H1 (cell line): Measurements from ENCODE around the gene CASP3. TPM values are rescaled to one million over a fixed set of nuclear protein-coding genes. Genes with fewer than 3 reads are reported as not detected.

ENCODE experiments used
- CTCF ChIA-PET: fragments of 300-600 bp; sonication (Branson Sonifier 250); formaldehyde crosslinking; loops from one replicate; lab custom pipeline; 2021; ENCODE audit not compliant: partially characterized antibody; lab: Charles Lee
- POLR2A ChIA-PET: fragments of 300-600 bp; sonication (Branson Sonifier 250); formaldehyde crosslinking; loops from one replicate; lab custom pipeline; 2021; ENCODE audit warnings: inconsistent platforms; ENCODE audit not compliant: partially characterized antibody; lab: Charles Lee
- DNase-seq, 2 experiments: peaks; one replicate each; pipeline versions ENCODE4 v3.0.0 to v3.0.0-alpha.2; 2010 to 2022; ENCODE audit warnings: low spot score in 2 of 2, low read depth in 1 of 2, mixed read lengths in 1 of 2
- FAIRE-seq: peaks from 2 replicates; lab custom pipeline; 2011; peaks lifted over from hg19 to GRCh38; lab: Jason Lieb, UNC
- H2AFZ ChIP-seq: 2 replicates; pipeline ENCODE4 v1.8.1; 2012; ENCODE audit warnings: low read length, inconsistent platforms
- H2AK5ac ChIP-seq: 2 replicates; pipeline ENCODE4 v1.6.1; 2013; ENCODE audit warnings: low read depth, low read length
- H2BK120ac ChIP-seq: replicated peaks from 2 replicates; pipeline ENCODE3; 2013; ENCODE audit warnings: low read depth, low read length, inconsistent platforms
- H2BK12ac ChIP-seq: 2 replicates; pipeline ENCODE4 v1.6.1; 2013; ENCODE audit warnings: low read depth, low read length
- H2BK15ac ChIP-seq: 2 replicates; pipeline ENCODE4 v1.6.1; 2013; ENCODE audit warnings: low read length
- H2BK20ac ChIP-seq: 2 replicates; pipeline ENCODE4 v1.6.1; 2013; ENCODE audit warnings: low read length
- H2BK5ac ChIP-seq: 2 replicates; pipeline ENCODE4 v1.6.1; 2013; ENCODE audit warnings: low read depth, low read length
- H3K14ac ChIP-seq: 2 replicates; pipeline ENCODE4 v1.6.1; 2013; ENCODE audit warnings: inconsistent platforms; ENCODE audit not compliant: insufficient read length
- H3K18ac ChIP-seq: 2 replicates; pipeline ENCODE4 v1.6.1; 2013; ENCODE audit warnings: low read length; ENCODE audit errors: extremely low read depth
- H3K23ac ChIP-seq: 2 replicates; pipeline ENCODE4 v1.6.1; 2013; ENCODE audit warnings: inconsistent platforms; ENCODE audit not compliant: insufficient read length
- H3K23me2 ChIP-seq: 2 replicates; pipeline ENCODE4 v1.6.1; 2013; ENCODE audit warnings: low read depth, low read length
- H3K27ac ChIP-seq: 2 replicates; pipeline ENCODE4 v1.6.1; 2011; ENCODE audit warnings: low read depth, low read length, inconsistent platforms
- H3K27me3 ChIP-seq, 4 experiments: replicated peaks in 1 of 4; 1 replicate in 1 of 4; 2 replicates in 3 of 4; pipeline versions ENCODE4 v1.6.1 to v1.8.1; 2011 to 2013; ENCODE audit warnings: low read length in 3 of 4, mild to moderate bottlenecking in 3 of 4, inconsistent platforms in 2 of 4, mixed read lengths in 2 of 4, moderate library complexity in 1 of 4; ENCODE audit not compliant: control insufficient read depth in 3 of 4, insufficient read depth in 3 of 4; ENCODE audit errors: extremely low read depth in 1 of 4
- H3K36me3 ChIP-seq, 4 experiments: 2 replicates each; pipeline versions ENCODE4 v1.6.1 to v1.8.1; 2011 to 2013; ENCODE audit warnings: mild to moderate bottlenecking in 4 of 4, low read length in 3 of 4, moderate library complexity in 2 of 4, control low read depth in 1 of 4, inconsistent platforms in 1 of 4; ENCODE audit not compliant: insufficient read depth in 4 of 4, control insufficient read depth in 2 of 4
- H3K4ac ChIP-seq: replicated peaks from 2 replicates; pipeline ENCODE3; 2013; ENCODE audit warnings: low read length, low read depth, mixed read lengths, inconsistent platforms; ENCODE audit not compliant: insufficient read length
- H3K4me1 ChIP-seq, 4 experiments: replicated peaks in 1 of 4; 1 replicate in 1 of 4; 2 replicates in 3 of 4; pipeline versions ENCODE4 v1.6.1 to v1.8.1; 2011 to 2013; ENCODE audit warnings: low read length in 3 of 4, inconsistent platforms in 2 of 4, mixed read lengths in 1 of 4; ENCODE audit not compliant: insufficient read depth in 4 of 4, control insufficient read depth in 3 of 4
- H3K4me2 ChIP-seq, 2 experiments: 2 replicates each; pipeline versions ENCODE4 v1.6.1 to v1.8.1; 2011 to 2013; ENCODE audit warnings: low read depth in 2 of 2, low read length in 2 of 2, control low read depth in 1 of 2, inconsistent platforms in 1 of 2, mild to moderate bottlenecking in 1 of 2; ENCODE audit not compliant: insufficient read depth in 1 of 2
- H3K4me3 ChIP-seq, 4 experiments: fragments of 200-600, 300-600 bp in 1 of 4; sonication (generic), shearing (Covaris generic), sonication (Bioruptor Twin) in 1 of 4; 2 replicates each; pipeline versions ENCODE4 v1.5.1 to v1.8.1; 2011 to 2016; ENCODE audit warnings: low read length in 4 of 4, low read depth in 3 of 4, control low read depth in 2 of 4, inconsistent platforms in 2 of 4, mild to moderate bottlenecking in 2 of 4, mixed read lengths in 1 of 4, moderate library complexity in 1 of 4; ENCODE audit not compliant: insufficient read depth in 2 of 4; ENCODE audit errors: extremely low read depth in 1 of 4
- H3K56ac ChIP-seq: replicated peaks from 2 replicates; pipeline ENCODE3; 2013; ENCODE audit warnings: low read depth, mild to moderate bottlenecking, mixed read lengths, low read length, inconsistent platforms; ENCODE audit not compliant: insufficient read length
- H3K79me1 ChIP-seq: 2 replicates; pipeline ENCODE4 v1.6.1; 2013; ENCODE audit warnings: low read depth, low read length, control low read depth
- H3K79me2 ChIP-seq, 2 experiments: 2 replicates each; pipeline versions ENCODE4 v1.6.1 to v1.8.1; 2012 to 2013; ENCODE audit warnings: low read length in 2 of 2, mild to moderate bottlenecking in 2 of 2, inconsistent platforms in 1 of 2; ENCODE audit not compliant: insufficient read depth in 2 of 2, control insufficient read depth in 1 of 2
- H3K9ac ChIP-seq, 4 experiments: replicated peaks in 1 of 4; 1 replicate in 1 of 4; 2 replicates in 3 of 4; pipeline versions ENCODE4 v1.6.1 to v1.8.1; 2011 to 2013; ENCODE audit warnings: low read depth in 3 of 4, low read length in 3 of 4, control low read depth in 2 of 4, mild to moderate bottlenecking in 2 of 4, moderate library complexity in 2 of 4, inconsistent platforms in 1 of 4; ENCODE audit errors: extremely low read depth in 1 of 4
- H3K9me3 ChIP-seq, 2 experiments: 2 replicates each; pipeline versions ENCODE4 v1.6.1 to v1.8.1; 2012 to 2013; ENCODE audit warnings: mild to moderate bottlenecking in 2 of 2, moderate library complexity in 2 of 2, control low read depth in 1 of 2, inconsistent platforms in 1 of 2, low read depth in 1 of 2, low read length in 1 of 2, mixed read lengths in 1 of 2; ENCODE audit not compliant: insufficient read depth in 2 of 2
- H4K20me1 ChIP-seq, 2 experiments: replicated peaks in 1 of 2; 2 replicates each; pipeline versions ENCODE3 to v1.8.1; 2011 to 2013; ENCODE audit warnings: inconsistent platforms in 2 of 2, low read length in 2 of 2, mild to moderate bottlenecking in 1 of 2; ENCODE audit not compliant: insufficient read depth in 2 of 2, control insufficient read depth in 1 of 2
- H4K5ac ChIP-seq: 2 replicates; pipeline ENCODE4 v1.6.1; 2013; ENCODE audit warnings: low read length, low read depth, mixed read lengths, inconsistent platforms; ENCODE audit not compliant: insufficient read length
- H4K8ac ChIP-seq: 2 replicates; pipeline ENCODE4 v1.8.0; 2013; ENCODE audit warnings: mild to moderate bottlenecking, moderate library complexity, low read length, inconsistent platforms; ENCODE audit not compliant: insufficient read depth; ENCODE audit errors: extremely low read depth
- H4K91ac ChIP-seq: replicated peaks from 2 replicates; pipeline ENCODE3; 2013; ENCODE audit warnings: low read length, mixed read lengths, inconsistent platforms; ENCODE audit not compliant: insufficient read length
- CTBP2 ChIP-seq: IDR thresholded peaks from 2 replicates; pipeline ENCODE4 v1.7.0; 2011; ENCODE audit warnings: borderline replicate concordance, mild to moderate bottlenecking, moderate library complexity, mixed read lengths, low read length; ENCODE audit not compliant: insufficient read depth, insufficient read length
- HDAC2 ChIP-seq, 2 experiments: fragments of 300-600 bp in 1 of 2; sonication (generic) in 1 of 2; IDR thresholded peaks; 2 replicates each; pipeline ENCODE4 v1.6.1; 2011 to 2012; ENCODE audit warnings: low read depth in 2 of 2, low read length in 2 of 2, mild to moderate bottlenecking in 2 of 2, moderate library complexity in 2 of 2, borderline replicate concordance in 1 of 2, inconsistent platforms in 1 of 2
- HDAC6 ChIP-seq: IDR thresholded peaks from one replicate; pipeline ENCODE4 v1.7.1; 2012; ENCODE audit warnings: low read depth, mild to moderate bottlenecking, inconsistent platforms, low read length, moderate library complexity
- JUN ChIP-seq: IDR thresholded peaks from 2 replicates; pipeline ENCODE4 v1.6.1; 2011; ENCODE audit warnings: low read depth, mild to moderate bottlenecking, improper control_type of control experiment, low read length
- JUND ChIP-seq: IDR thresholded peaks from 2 replicates; pipeline ENCODE4 v1.6.1; 2011; ENCODE audit warnings: mild to moderate bottlenecking, improper control_type of control experiment, low read length
- NRF1 ChIP-seq: IDR thresholded peaks from 2 replicates; pipeline ENCODE4 v1.6.1; 2011; ENCODE audit warnings: mild to moderate bottlenecking, low read depth, low read length, improper control_type of control experiment
- POLR2A ChIP-seq, 2 experiments: IDR thresholded peaks; 1 replicate in 1 of 2; 2 replicates in 1 of 2; pipeline ENCODE4 v1.6.1; 2011; ENCODE audit warnings: low read depth in 2 of 2, low read length in 2 of 2, mild to moderate bottlenecking in 2 of 2; ENCODE audit errors: control extremely low read depth in 1 of 2
- POLR2AphosphoS5 ChIP-seq: IDR thresholded peaks from 2 replicates; pipeline ENCODE4 v1.6.1; 2011; ENCODE audit warnings: low read depth, low read length
- RBBP5 ChIP-seq: IDR thresholded peaks from 2 replicates; pipeline ENCODE4 v1.7.1; 2012; ENCODE audit warnings: low read depth, mild to moderate bottlenecking, inconsistent platforms, low read length, moderate library complexity, borderline replicate concordance
- RNF2 ChIP-seq: fragments of 200-900, 300-1000 bp; sonication (generic); IDR thresholded peaks from 2 replicates; pipeline ENCODE4 v1.7.1; 2016; ENCODE audit warnings: borderline replicate concordance, low read depth, mild to moderate bottlenecking, antibody characterized with exemption, low read length; ENCODE audit not compliant: poor library complexity, severe bottlenecking; ENCODE audit errors: missing control alignments
- TBP ChIP-seq: IDR thresholded peaks from 2 replicates; pipeline ENCODE4 v1.6.1; 2011; ENCODE audit warnings: low read depth, low read length, improper control_type of control experiment
- YY1 ChIP-seq: IDR thresholded peaks from 2 replicates; pipeline ENCODE4 v1.6.1; 2011; ENCODE audit warnings: low read depth, mild to moderate bottlenecking, low read length
- ZNF274 ChIP-seq: IDR thresholded peaks from 2 replicates; pipeline ENCODE4 v1.7.0; 2012; ENCODE audit warnings: low read length, borderline replicate concordance; ENCODE audit errors: extremely low read depth
- WGBS, 2 experiments: shearing (Covaris generic) in 1 of 2; methylation state at CpG; one replicate each; pipeline versions ENCODE4 v1.1.6 to v1.1.7; 2013 to 2015; ENCODE audit warnings: low lambda C conversion rate in 2 of 2, mixed read lengths in 2 of 2, inconsistent platforms in 1 of 2, low coverage in 1 of 2, missing lambda C conversion rate in 1 of 2; ENCODE audit not compliant: insufficient replicate concordance in 2 of 2, insufficient coverage in 1 of 2, insufficient read length in 1 of 2; ENCODE audit errors: extremely low coverage in 1 of 2, missing lambda C conversion rate in 1 of 2; 5-methylcytosine and 5-hydroxymethylcytosine counted together
- polyA plus RNA-seq, 7 experiments: library from polyadenylated mRNA; depleted of rRNA in 3 of 7; stranded (reverse) in 5 of 7; unstranded in 2 of 7; fragments of >200 nt in 5 of 7; fragments of 200-250 nt in 2 of 7; gene quantifications; 1 replicate in 5 of 7; 2 replicates in 1 of 7; 4 replicates in 1 of 7; pipeline versions ENCODE4 v1.2.1 to v1.2.3, GENCODE V29; 2011 to 2013; ENCODE audit warnings: missing spikeins in 2 of 7, mixed read lengths in 2 of 7
- total RNA-seq: library from RNA; stranded (reverse); fragmentation: NEBNext Ultra II Directional; extraction: Animal tissue kit (Norgen Biotek cat#: 25700); gene quantifications from 2 replicates; pipeline ENCODE4 v1.2.1, GENCODE V29; 2021

Gene CASP3
- total and polyA plus RNA-seq, 2 of the 8 experiments (the other 6 are each of a cell fraction or from before 2014, with no cell fraction given): 27.8 to 82.5 TPM

DNA sequence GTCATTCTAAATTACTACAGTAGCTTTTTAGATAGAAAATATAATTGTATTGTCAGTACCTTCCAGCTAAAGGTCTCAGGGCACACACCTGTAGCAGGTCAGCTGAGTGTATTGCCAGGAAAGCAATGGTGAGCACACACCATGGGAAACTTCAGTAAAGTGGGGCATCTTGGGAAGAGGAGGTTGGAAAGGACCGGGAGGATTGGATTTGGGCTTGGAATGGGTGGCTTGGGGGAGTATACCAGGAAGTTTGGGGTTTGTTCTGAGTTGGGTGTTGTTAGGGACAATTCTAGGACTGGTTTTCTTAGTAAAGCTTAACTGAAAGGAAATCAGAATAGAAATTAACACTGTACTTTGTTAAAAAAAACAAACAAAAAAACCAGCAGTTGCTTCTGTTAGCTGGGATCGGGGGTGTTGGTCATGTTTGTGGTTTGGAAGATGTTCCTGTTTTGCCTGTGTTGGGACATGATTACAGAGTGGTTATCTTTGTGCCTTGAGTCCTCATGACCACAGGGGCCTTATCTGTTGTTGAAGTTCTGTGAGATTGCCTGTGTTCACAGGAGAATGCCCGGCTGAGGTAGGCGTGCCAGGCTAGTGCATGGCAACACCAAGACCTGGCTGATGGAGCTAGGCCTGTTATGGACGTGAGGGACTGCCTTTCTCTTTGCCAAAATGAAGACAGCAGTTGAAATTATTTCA lies 35.4 kb upstream of the CASP3 start:
- Histone ChIP-seq H3K27me3 (no peaks in the 10 kb centered on the region), H3K79me2 (no peaks in the 10 kb centered on the region), H3K4me3 (no peak overlapping the region), H2BK5ac (no peak overlapping the region), H4K20me1 (no peaks in the 10 kb centered on the region), H2BK15ac (no peak overlapping the region), H4K8ac (no peak overlapping the region), H3K4me2 (no peak overlapping the region), H3K23ac (no peak overlapping the region), H4K91ac (peak overlapping the region; percentile 66), H2AFZ (no peak overlapping the region), H2BK20ac (no peak overlapping the region), H3K9me3 (peaks cover 0 to 4% of the 10 kb centered on the region in 2 experiments; a peak in 1 of 4 replicates), H3K9ac (no peak overlapping the region), H3K14ac (no peak overlapping the region), H3K56ac (no peak overlapping the region), H2BK12ac (no peak overlapping the region; the same call in 1 of the 2 replicates), H3K79me1 (no peaks in the 10 kb centered on the region), H4K5ac (no peak overlapping the region), H3K4ac (no peak overlapping the region), H2AK5ac (no peak overlapping the region), H2BK120ac (no peak overlapping the region), H3K36me3 (no peaks in the 10 kb centered on the region), H3K23me2 (no peaks in the 10 kb centered on the region), H3K4me1 (peaks cover 0 to 4% (median 3%) of the 10 kb centered on the region in 4 experiments; a peak in 5 of 7 replicates), H3K18ac (no peak overlapping the region), H3K27ac (0 out of 2 replicates have a peak overlapping the region, but pooled peaks have one; percentile 9)
- FAIRE-seq: no peak
- 87% methylated on average over 5 of the region's 5 CpGs; no CpG with 5 or more reads in 1 of the 2 experiments for WGBS, 2 experiments
- POLR2A ChIA-PET: no interaction called here
- DNase-seq: no peak
- CTCF ChIA-PET: interaction anchor here (0.8 to 1.3 kb wide), 3 partner anchors 12 to 108 kb away, joined by 3 to 4 read pairs (median 3); no protein-coding TSS in a partner anchor
- TF ChIP-seq ZNF274 (no peak), POLR2A (IDR thresholded peaks at IDR 0.05; ENCODE audit: control extremely low read depth in 1 of 2, low read depth in 2 of 2, low read length in 2 of 2) (no peak), CTBP2 (no peak), YY1 (no peak), HDAC6 (no peak), POLR2AphosphoS5 (no peak), NRF1 (no peak), RBBP5 (no peak), JUND (no peak), JUN (no peak), TBP (no peak), HDAC2 (IDR thresholded peaks at IDR 0.05; ENCODE audit: borderline replicate concordance in 1 of 2, low read depth in 2 of 2, low read length in 2 of 2) (no peak), RNF2 (no peak)
